NOMO-1 treated with dmso at 0.1 percent for 144 hours (cell line): ENCODE measurements around the gene ZDHHC17.
"Not testable (repeated sequence)": the region's sequence is repeated elsewhere in the genome, so short reads cannot be mapped to it uniquely, and the experiment has no call there.

Source experiments
- DNase-seq: peaks from one replicate; lab custom pipeline; 2025; ENCODE audit not compliant: unreplicated experiment; lab: John Stamatoyannopoulos, UW

The ZDHHC17 gene

GRCh38 chr12:76766161-76766560 lies 2.2 kb downstream of the ZDHHC17 start:
- no peak for DNase-seq

GRCh38 chr12:76768576-76768975 lies 4.7 kb downstream of the ZDHHC17 start:
- no peak for DNase-seq

GRCh38 chr12:76777765-76778216 lies 13.9 kb downstream of the ZDHHC17 start:
- DNase-seq = peak; percentile 46

- no peak for DNase-seq
These were observed 14.4 kb downstream of the ZDHHC17 start for GRCh38 chr12:76778364-76778763.

- DNase-seq = not testable (repeated sequence)
These were observed 15.4 kb downstream of the ZDHHC17 start for GRCh38 chr12:76779310-76779709.

GRCh38 chr12:76781321-76781720 lies 17.4 kb downstream of the ZDHHC17 start:
- DNase-seq = no peak

- DNase-seq = no peak
These were observed 18.6 kb downstream of the ZDHHC17 start for GRCh38 chr12:76782526-76782925.

- no peak for DNase-seq
These were observed 20.7 kb downstream of the ZDHHC17 start for GRCh38 chr12:76784600-76785051.

- DNase-seq = no peak
These were observed 21.5 kb downstream of the ZDHHC17 start for GRCh38 chr12:76785407-76785806.

- no peak for DNase-seq
These were observed 23.1 kb downstream of the ZDHHC17 start for GRCh38 chr12:76786986-76787385.

- DNase-seq = no peak
These were observed 23.8 kb downstream of the ZDHHC17 start for GRCh38 chr12:76787689-76788088.

- no peak for DNase-seq
These were observed 25.6 kb downstream of the ZDHHC17 start for GRCh38 chr12:76789335-76790050.

GRCh38 chr12:76790564-76791552 lies 26.9 kb downstream of the ZDHHC17 start:
- no peak for DNase-seq

- DNase-seq = no peak
These were observed 28.9 kb downstream of the ZDHHC17 start for GRCh38 chr12:76792828-76793227.

GRCh38 chr12:76798864-76799263 lies 34.9 kb downstream of the ZDHHC17 start:
- no peak for DNase-seq

- no peak for DNase-seq
These were observed 35.4 kb downstream of the ZDHHC17 start for GRCh38 chr12:76799362-76799761.

GRCh38 chr12:76802060-76802459 lies 38.1 kb downstream of the ZDHHC17 start:
- no peak for DNase-seq

- DNase-seq = no peak
These were observed 40.6 kb downstream of the ZDHHC17 start for GRCh38 chr12:76804435-76804976.

GRCh38 chr12:76810671-76811419 lies 46.9 kb downstream of the ZDHHC17 start:
- no peak for DNase-seq

GRCh38 chr12:76811976-76812375 lies 48.1 kb downstream of the ZDHHC17 start:
- DNase-seq = no peak

- no peak for DNase-seq
These were observed 49.4 kb downstream of the ZDHHC17 start for GRCh38 chr12:76813265-76813664.
